GM12878 (cell line): ENCODE data around the gene ELOF1. TPM values are rescaled to one million over a fixed set of nuclear protein-coding genes. Genes with fewer than 3 reads are reported as not detected.

Experiments
- CBX5 ChIP-seq: sonication (generic); IDR thresholded peaks from 2 replicates; pipeline ENCODE4 v1.6.1; 2016; ENCODE audit warnings: low read depth, moderate library complexity, mild to moderate bottlenecking, inconsistent platforms
- CHD1 ChIP-seq: IDR thresholded peaks from 2 replicates; pipeline ENCODE4 v1.6.1; 2012; ENCODE audit warnings: low read depth, low read length, improper control_type of control experiment
- EZH2 ChIP-seq: IDR thresholded peaks from 2 replicates; pipeline ENCODE4 v1.6.1; 2012; ENCODE audit warnings: low read depth, mild to moderate bottlenecking, control low read depth, inconsistent platforms, low read length, borderline replicate concordance; ENCODE audit not compliant: control insufficient read depth
- KDM1A ChIP-seq: fragments of 200-600 bp; sonication (generic); IDR thresholded peaks from 2 replicates; pipeline ENCODE4 v1.6.1; 2016; ENCODE audit warnings: borderline replicate concordance
- polyA plus RNA-seq, 11 experiments: library from polyadenylated mRNA; depleted of rRNA in 4 of 11; unstranded in 6 of 11; stranded (reverse) in 5 of 11; fragments of >200 nt; fragmentation: Nextera tagmentation in 4 of 11; fragmentation: Illumina TruSeq in 1 of 11; extraction: Ambion mirVana in 4 of 11; extraction: Trizol in 1 of 11; gene quantifications; 1 replicate in 1 of 11; 2 replicates in 10 of 11; pipeline versions ENCODE4 v1.2.1 to v1.2.3, GENCODE V29; 2011 to 2016; ENCODE audit warnings: inconsistent platforms in 2 of 11, missing spikeins in 2 of 11, low read depth in 1 of 11
- total RNA-seq, 4 experiments: library from RNA; depleted of rRNA in 3 of 4; stranded (reverse); fragments of >200 nt in 3 of 4; fragmentation: Illumina TruSeq in 1 of 4; extraction: Trizol in 1 of 4; gene quantifications; 2 replicates each; pipeline versions ENCODE4 v1.2.1 to v1.2.3, GENCODE V29; 2013 to 2021
- TF ChIP-seq, protein P1 (sequence below): fragments of 450-650 bp; IDR thresholded peaks from 2 replicates; pipeline ENCODE4 v1.6.1; 2017; ENCODE audit warnings: mild to moderate bottlenecking, moderate library complexity

The ELOF1 gene
- total and polyA plus RNA-seq, 10 of the 15 experiments (the other 5 are each of a cell fraction or from before 2014, with no cell fraction given), result 11.7 to 124 (median 92.9) TPM

GRCh38 chr19:11578258-11579142 is 19.5 kb upstream of the ELOF1 start (continued):
- TF ChIP-seq KDM1A, result no peak
- TF ChIP-seq, protein P1, sequence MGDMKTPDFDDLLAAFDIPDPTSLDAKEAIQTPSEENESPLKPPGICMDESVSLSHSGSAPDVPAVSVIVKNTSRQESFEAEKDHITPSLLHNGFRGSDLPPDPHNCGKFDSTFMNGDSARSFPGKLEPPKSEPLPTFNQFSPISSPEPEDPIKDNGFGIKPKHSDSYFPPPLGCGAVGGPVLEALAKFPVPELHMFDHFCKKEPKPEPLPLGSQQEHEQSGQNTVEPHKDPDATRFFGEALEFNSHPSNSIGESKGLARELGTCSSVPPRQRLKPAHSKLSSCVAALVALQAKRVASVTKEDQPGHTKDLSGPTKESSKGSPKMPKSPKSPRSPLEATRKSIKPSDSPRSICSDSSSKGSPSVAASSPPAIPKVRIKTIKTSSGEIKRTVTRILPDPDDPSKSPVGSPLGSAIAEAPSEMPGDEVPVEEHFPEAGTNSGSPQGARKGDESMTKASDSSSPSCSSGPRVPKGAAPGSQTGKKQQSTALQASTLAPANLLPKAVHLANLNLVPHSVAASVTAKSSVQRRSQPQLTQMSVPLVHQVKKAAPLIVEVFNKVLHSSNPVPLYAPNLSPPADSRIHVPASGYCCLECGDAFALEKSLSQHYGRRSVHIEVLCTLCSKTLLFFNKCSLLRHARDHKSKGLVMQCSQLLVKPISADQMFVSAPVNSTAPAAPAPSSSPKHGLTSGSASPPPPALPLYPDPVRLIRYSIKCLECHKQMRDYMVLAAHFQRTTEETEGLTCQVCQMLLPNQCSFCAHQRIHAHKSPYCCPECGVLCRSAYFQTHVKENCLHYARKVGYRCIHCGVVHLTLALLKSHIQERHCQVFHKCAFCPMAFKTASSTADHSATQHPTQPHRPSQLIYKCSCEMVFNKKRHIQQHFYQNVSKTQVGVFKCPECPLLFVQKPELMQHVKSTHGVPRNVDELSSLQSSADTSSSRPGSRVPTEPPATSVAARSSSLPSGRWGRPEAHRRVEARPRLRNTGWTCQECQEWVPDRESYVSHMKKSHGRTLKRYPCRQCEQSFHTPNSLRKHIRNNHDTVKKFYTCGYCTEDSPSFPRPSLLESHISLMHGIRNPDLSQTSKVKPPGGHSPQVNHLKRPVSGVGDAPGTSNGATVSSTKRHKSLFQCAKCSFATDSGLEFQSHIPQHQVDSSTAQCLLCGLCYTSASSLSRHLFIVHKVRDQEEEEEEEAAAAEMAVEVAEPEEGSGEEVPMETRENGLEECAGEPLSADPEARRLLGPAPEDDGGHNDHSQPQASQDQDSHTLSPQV, result no peak
- no peak for TF ChIP-seq CHD1
- no peak for TF ChIP-seq CBX5
- no peak for TF ChIP-seq EZH2
- TF ChIP-seq, all 136 proteins: peak for 18
